ENCODE results near the gene MINDY2.
"Not testable (repeated sequence)": the region's sequence is repeated elsewhere in the genome, so short reads cannot be mapped to it uniquely, and the experiment has no call there.

The MINDY2 gene

DNA sequence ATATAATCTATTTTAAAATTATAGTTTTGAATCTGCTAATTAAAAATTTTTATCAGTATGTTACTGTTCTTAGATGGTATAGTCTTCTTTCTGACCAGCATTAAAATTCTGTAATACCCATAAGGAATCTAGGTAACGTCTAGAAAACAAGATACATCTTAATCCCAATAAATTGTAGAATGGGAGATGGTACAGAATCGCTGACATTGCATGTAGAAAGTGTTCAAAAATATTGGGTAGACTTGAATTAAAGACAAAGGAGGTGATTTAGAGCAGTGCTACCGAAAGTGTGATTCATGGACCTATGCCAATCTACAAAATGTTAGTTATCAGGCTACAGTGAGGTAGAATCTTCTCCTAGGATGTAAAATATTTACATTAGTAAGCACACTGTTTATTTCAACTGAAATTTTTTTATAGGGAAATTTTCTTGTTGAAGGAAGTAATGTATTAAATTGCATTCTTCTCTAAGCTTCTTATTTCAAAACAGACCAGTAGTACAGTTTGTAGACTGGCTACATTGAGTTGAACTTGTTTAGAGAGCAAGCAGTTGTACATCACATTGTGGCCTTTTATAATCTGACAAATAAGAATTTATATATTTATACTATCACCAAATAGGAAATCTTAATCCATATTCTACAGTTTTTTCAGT, 17.1 kb downstream of the MINDY2 start:
- no peak for TF ChIP-seq POLR2A (IDR thresholded peaks at IDR 0.05; ENCODE audit: low read depth, low read length)
- DNase-seq (ENCODE audit: insufficient read length, low spot score) (no peak), FAIRE-seq (no peak)

GRCh38 chr15:58793862-58794261, 22.8 kb downstream of the MINDY2 start:
- TF ChIP-seq POU2F2 (IDR thresholded peaks at IDR 0.05; ENCODE audit: low read depth, low read length) (no peak), PAX5 (IDR thresholded peaks at IDR 0.05; ENCODE audit: insufficient read depth, low read length, severe bottlenecking) (no peak)
- DNase-seq (ENCODE audit: insufficient read length, low spot score) (no peak), FAIRE-seq (no peak)

- no peak for FAIRE-seq
- TF ChIP-seq TAF1 (IDR thresholded peaks at IDR 0.05; ENCODE audit: low read depth, low read length): no peak
- DNase-seq (ENCODE audit: insufficient read length, low spot score): no peak
These were observed 24.7 kb downstream of the MINDY2 start for GRCh38 chr15:58795825-58796224.

DNA sequence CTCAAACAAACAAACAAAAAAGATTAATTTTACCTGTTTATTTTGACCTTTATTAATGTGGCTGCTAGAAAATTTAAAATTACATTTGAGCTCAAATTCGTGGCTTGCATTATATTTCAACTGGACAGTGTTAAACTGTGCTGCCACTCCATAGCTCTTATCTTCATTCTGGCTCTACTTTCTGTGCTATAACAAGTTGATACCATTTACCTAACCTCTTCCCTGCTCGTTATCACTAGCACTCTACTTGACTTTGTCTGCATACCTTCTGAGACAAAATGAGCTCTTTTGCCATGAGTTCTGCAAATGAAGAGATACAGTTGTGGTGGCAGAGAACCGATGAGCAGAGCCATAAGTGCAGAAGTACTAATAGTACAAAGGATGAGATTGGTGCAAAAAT, 26.4 kb downstream of the MINDY2 start:
- no peak for DNase-seq (ENCODE audit: insufficient read length, low spot score)
- TF ChIP-seq POLR2AphosphoS5 (IDR thresholded peaks at IDR 0.05; ENCODE audit: low read depth, low read length): no peak
- TF ChIP-seq POU2F2 (IDR thresholded peaks at IDR 0.05; ENCODE audit: low read depth, low read length): no peak
- TF ChIP-seq TAF1 (IDR thresholded peaks at IDR 0.05; ENCODE audit: low read depth, low read length): no peak
- TF ChIP-seq SPI1 (IDR thresholded peaks at IDR 0.05; ENCODE audit: low read depth, low read length): no peak
- peak; percentile 52 for FAIRE-seq

- TF ChIP-seq TAF1 (IDR thresholded peaks at IDR 0.05; ENCODE audit: low read depth, low read length) (no peak), POU2F2 (IDR thresholded peaks at IDR 0.05; ENCODE audit: low read depth, low read length) (no peak), POLR2A (IDR thresholded peaks at IDR 0.05; ENCODE audit: low read depth, low read length) (no peak), SPI1 (IDR thresholded peaks at IDR 0.05; ENCODE audit: low read depth, low read length) (no peak), PAX5 (IDR thresholded peaks at IDR 0.05; ENCODE audit: insufficient read depth, low read length, severe bottlenecking) (no peak), POLR2AphosphoS5 (IDR thresholded peaks at IDR 0.05; ENCODE audit: low read depth, low read length) (no peak)
- DNase-seq (ENCODE audit: insufficient read length, low spot score) (no peak), FAIRE-seq (no peak)
These were observed 34.0 kb downstream of the MINDY2 start for GRCh38 chr15:58805095-58805494.

- not testable (repeated sequence) for FAIRE-seq; DNase-seq (ENCODE audit: insufficient read length, low spot score)
These were observed 52.2 kb downstream of the MINDY2 start for GRCh38 chr15:58823267-58823666.

DNA sequence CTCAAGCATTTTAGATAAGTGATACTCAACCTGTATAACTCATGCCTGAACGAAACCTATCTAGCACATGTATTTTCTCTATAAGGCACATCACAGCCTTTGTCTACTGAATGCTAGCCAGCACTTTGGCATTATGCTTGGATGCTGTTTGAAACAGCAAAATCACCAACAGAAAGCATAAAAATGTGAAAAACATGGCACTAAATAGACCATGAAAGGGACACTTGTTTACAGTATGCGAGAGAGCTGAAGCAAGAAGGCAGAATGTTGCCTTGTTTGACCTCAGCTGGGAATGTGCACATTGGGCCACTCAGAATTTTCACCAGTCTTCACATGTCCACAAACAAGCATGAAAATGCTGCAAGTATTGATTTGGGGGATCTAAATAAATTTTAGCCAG, 59.5 kb downstream of the MINDY2 start:
- FAIRE-seq: no peak

GRCh38 chr15:58833681-58834426, 62.8 kb downstream of the MINDY2 start:
- not testable (repeated sequence) for FAIRE-seq; DNase-seq (ENCODE audit: insufficient read length, low spot score)

More for the DNA sequence above, 59.5 kb downstream of the MINDY2 start:
- no peak for DNase-seq (ENCODE audit: insufficient read length, low spot score)
- TF ChIP-seq POLR2A (IDR thresholded peaks at IDR 0.05; ENCODE audit: low read depth, low read length): no peak
- no peak for TF ChIP-seq SPI1 (IDR thresholded peaks at IDR 0.05; ENCODE audit: low read depth, low read length)
- no peak for TF ChIP-seq PAX5 (IDR thresholded peaks at IDR 0.05; ENCODE audit: insufficient read depth, low read length, severe bottlenecking)
- no peak for TF ChIP-seq TAF1 (IDR thresholded peaks at IDR 0.05; ENCODE audit: low read depth, low read length)
- no peak for TF ChIP-seq POU2F2 (IDR thresholded peaks at IDR 0.05; ENCODE audit: low read depth, low read length)
- TF ChIP-seq POLR2AphosphoS5 (IDR thresholded peaks at IDR 0.05; ENCODE audit: low read depth, low read length): no peak

GRCh38 chr15:58839485-58839884, 68.4 kb downstream of the MINDY2 start:
- DNase-seq (ENCODE audit: insufficient read length, low spot score) (no peak), FAIRE-seq (peak; percentile 48)
- TF ChIP-seq PAX5 (IDR thresholded peaks at IDR 0.05; ENCODE audit: insufficient read depth, low read length, severe bottlenecking) (no peak), TAF1 (IDR thresholded peaks at IDR 0.05; ENCODE audit: low read depth, low read length) (no peak), SPI1 (IDR thresholded peaks at IDR 0.05; ENCODE audit: low read depth, low read length) (no peak), POU2F2 (IDR thresholded peaks at IDR 0.05; ENCODE audit: low read depth, low read length) (no peak), POLR2A (IDR thresholded peaks at IDR 0.05; ENCODE audit: low read depth, low read length) (no peak), POLR2AphosphoS5 (IDR thresholded peaks at IDR 0.05; ENCODE audit: low read depth, low read length) (no peak)

GRCh38 chr15:58840048-58840447, 68.9 kb downstream of the MINDY2 start:
- TF ChIP-seq POLR2AphosphoS5 (IDR thresholded peaks at IDR 0.05; ENCODE audit: low read depth, low read length) (no peak), POLR2A (IDR thresholded peaks at IDR 0.05; ENCODE audit: low read depth, low read length) (no peak), PAX5 (IDR thresholded peaks at IDR 0.05; ENCODE audit: insufficient read depth, low read length, severe bottlenecking) (no peak), POU2F2 (IDR thresholded peaks at IDR 0.05; ENCODE audit: low read depth, low read length) (no peak), SPI1 (IDR thresholded peaks at IDR 0.05; ENCODE audit: low read depth, low read length) (no peak), TAF1 (IDR thresholded peaks at IDR 0.05; ENCODE audit: low read depth, low read length) (no peak)
- no peak for FAIRE-seq
- no peak for DNase-seq (ENCODE audit: insufficient read length, low spot score)

DNA sequence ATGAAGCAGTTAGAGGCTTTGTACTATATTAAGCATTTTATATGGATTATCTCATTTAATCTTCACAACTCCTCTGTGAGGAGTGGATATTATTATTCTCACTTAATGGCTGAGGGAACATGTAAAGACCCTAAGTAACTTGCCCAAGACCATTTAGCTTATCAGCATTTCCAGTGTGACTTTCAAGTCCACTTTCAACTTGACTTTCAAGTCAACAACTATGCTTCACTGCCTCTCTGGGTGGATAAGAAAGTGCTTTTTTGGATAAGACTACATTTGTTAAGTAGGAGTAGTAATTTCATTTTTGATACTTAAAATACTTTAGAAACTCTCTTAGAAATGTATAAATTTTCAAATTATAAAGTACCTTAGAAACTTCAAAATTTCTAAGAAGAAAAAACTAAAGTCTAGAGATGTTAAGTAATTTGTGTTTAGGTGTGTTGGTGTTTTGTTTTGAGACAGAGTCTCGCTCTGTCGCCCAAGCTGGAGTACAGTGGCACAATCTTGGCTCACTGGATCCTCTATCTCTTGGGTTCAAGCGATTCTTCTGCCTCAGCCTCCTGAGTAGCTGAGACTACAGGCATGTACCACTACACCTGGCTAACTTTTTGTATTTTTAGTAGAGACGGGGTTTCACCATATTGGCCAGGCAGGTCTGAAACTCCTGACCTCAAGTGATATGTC, 71.8 kb downstream of the MINDY2 start:
- FAIRE-seq (peak; percentile 71), DNase-seq (ENCODE audit: insufficient read length, low spot score) (peak; percentile 13)
- TF ChIP-seq SPI1 (IDR thresholded peaks at IDR 0.05; ENCODE audit: low read depth, low read length): no peak
- no peak for TF ChIP-seq PAX5 (IDR thresholded peaks at IDR 0.05; ENCODE audit: insufficient read depth, low read length, severe bottlenecking)
- no peak for TF ChIP-seq POLR2AphosphoS5 (IDR thresholded peaks at IDR 0.05; ENCODE audit: low read depth, low read length)
- TF ChIP-seq TAF1 (IDR thresholded peaks at IDR 0.05; ENCODE audit: low read depth, low read length): no peak
- TF ChIP-seq POLR2A (IDR thresholded peaks at IDR 0.05; ENCODE audit: low read depth, low read length): no peak
- TF ChIP-seq POU2F2 (IDR thresholded peaks at IDR 0.05; ENCODE audit: low read depth, low read length): no peak

- FAIRE-seq; DNase-seq (ENCODE audit: insufficient read length, low spot score): not testable (repeated sequence)
These were observed 80.1 kb downstream of the MINDY2 start for GRCh38 chr15:58851205-58851604.

Data from GM12891 (cell line).